ENCODE data around the gene CCDC134.

The CCDC134 gene

DNA sequence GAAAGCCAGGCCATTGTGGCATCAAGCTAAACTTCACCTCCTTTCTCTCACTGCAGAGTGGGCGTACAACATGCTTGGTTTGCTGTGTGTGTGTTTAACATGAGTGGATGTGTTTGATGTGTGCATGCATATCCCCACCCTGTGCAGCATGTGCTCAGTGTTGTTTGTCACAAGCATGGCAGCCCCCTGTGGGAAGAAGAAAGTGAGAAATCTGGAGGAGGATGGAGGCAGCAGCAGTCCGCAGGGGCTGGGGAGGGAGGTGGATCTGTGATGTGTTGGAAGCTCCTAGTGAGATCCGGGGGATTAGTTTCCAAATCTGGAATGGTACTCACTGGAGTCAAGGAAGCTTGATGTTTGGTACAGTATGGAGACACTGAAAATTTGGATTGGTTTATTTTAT lies 24.1 kb upstream of the CCDC134 start:
- DNase-seq (ENCODE audit: low read depth), result no peak
- TF ChIP-seq CTCF (IDR thresholded peaks at IDR 0.05; ENCODE audit: low read length, missing control alignments), result no peak
- H3K4me3 ChIP-seq (replicated peaks; ENCODE audit: low read depth, low read length), result no peak overlapping the region

- DNase-seq (ENCODE audit: low read depth), result no peak
- TF ChIP-seq CTCF (IDR thresholded peaks at IDR 0.05; ENCODE audit: low read length, missing control alignments), result no peak
- no peak overlapping the region for H3K4me3 ChIP-seq (replicated peaks; ENCODE audit: low read depth, low read length)
Observed at GRCh38 chr22:41777749-41778425, 22.6 kb upstream of the CCDC134 start.

DNA sequence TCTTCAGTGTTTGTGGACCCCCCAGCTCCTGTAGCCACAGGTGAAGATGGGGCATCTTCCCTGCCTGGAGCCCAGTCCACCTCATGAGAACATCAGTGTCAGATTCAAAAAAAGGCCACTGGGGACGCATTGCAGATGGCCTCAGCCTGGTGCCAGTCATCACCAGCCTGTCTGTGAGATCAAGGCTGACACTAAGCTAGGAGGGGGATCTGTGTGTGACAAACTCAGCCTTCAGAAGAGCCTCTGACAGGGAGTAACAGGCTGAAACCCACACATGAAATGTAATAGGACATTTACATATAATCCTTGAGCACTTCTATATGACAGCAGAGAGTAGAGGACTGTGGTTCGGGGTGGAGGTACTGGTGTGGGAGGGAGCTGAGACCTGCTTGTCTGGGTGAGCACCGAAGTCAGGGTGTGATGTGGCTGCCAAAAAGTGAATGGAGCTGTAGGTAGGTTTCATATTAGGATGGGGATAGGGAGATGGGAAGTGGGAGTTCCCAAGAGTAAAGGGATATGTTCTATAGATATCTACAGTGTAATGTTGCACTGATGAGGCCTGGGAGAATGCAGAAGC lies 20.5 kb upstream of the CCDC134 start:
- no peak for DNase-seq (ENCODE audit: low read depth)
- no peak for TF ChIP-seq CTCF (IDR thresholded peaks at IDR 0.05; ENCODE audit: low read length, missing control alignments)
- H3K4me3 ChIP-seq (replicated peaks; ENCODE audit: low read depth, low read length), result no peak overlapping the region

GRCh38 chr22:41780746-41781505 lies 19.6 kb upstream of the CCDC134 start:
- TF ChIP-seq CTCF (IDR thresholded peaks at IDR 0.05; ENCODE audit: low read length, missing control alignments), result no peak
- peak; percentile 83 for DNase-seq (ENCODE audit: low read depth)
- no peak overlapping the region for H3K4me3 ChIP-seq (replicated peaks; ENCODE audit: low read depth, low read length)

GRCh38 chr22:41781507-41781906 lies 19.0 kb upstream of the CCDC134 start:
- no peak for TF ChIP-seq CTCF (IDR thresholded peaks at IDR 0.05; ENCODE audit: low read length, missing control alignments)
- no peak overlapping the region for H3K4me3 ChIP-seq (replicated peaks; ENCODE audit: low read depth, low read length)
- DNase-seq (ENCODE audit: low read depth), result no peak

DNA sequence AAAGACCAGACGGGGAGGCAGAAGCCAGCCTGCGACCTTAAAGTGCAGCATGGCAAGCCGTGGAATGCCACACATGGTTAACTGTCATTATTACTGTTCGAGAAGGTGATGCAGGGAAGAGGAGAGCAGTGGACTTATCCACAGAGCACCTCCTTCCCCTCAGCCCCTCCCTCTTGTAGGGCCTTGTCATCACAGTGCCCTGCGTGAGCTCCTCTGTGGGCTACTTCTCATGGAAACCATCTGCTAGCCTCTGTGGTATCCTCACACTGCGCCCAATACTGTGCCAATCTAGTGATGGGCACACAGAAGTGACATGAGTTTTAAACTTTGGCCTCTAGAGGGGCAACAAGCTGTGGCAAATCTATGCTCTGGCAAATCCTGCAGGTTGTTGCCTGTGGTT lies 18.2 kb upstream of the CCDC134 start:
- no peak overlapping the region for H3K4me3 ChIP-seq (replicated peaks; ENCODE audit: low read depth, low read length)
- no peak for TF ChIP-seq CTCF (IDR thresholded peaks at IDR 0.05; ENCODE audit: low read length, missing control alignments)
- DNase-seq (ENCODE audit: low read depth), result no peak

Measured in fibroblast of pulmonary artery (primary cell).